HuH-7.5 (cell line): ENCODE measurements around the gene KIF4A.
A peak's percentile ranks its signal among the peaks of the same experiment; 100 is the strongest.

Source experiments
- DNase-seq: peaks from one replicate; pipeline ENCODE4 v3.0.0; 2011; ENCODE audit warnings: low spot score

The KIF4A gene

GRCh38 chrX:70444326-70444945 lies 154.5 kb downstream of the KIF4A start, which contains the start of gene DLG3:
Gene DLG3, plus strand, starts transcription at chrX:70444835. Its CDS starts 367 bp downstream, at chrX:70445202.
- no peak for DNase-seq

- no peak for DNase-seq
Measured at GRCh38 chrX:70444946-70445656, 155.2 kb downstream of the KIF4A start.

- no peak for DNase-seq
Measured at GRCh38 chrX:70445951-70446350, 156.0 kb downstream of the KIF4A start.

- no peak for DNase-seq
Measured at GRCh38 chrX:70446380-70447350, 156.8 kb downstream of the KIF4A start.

DNA sequence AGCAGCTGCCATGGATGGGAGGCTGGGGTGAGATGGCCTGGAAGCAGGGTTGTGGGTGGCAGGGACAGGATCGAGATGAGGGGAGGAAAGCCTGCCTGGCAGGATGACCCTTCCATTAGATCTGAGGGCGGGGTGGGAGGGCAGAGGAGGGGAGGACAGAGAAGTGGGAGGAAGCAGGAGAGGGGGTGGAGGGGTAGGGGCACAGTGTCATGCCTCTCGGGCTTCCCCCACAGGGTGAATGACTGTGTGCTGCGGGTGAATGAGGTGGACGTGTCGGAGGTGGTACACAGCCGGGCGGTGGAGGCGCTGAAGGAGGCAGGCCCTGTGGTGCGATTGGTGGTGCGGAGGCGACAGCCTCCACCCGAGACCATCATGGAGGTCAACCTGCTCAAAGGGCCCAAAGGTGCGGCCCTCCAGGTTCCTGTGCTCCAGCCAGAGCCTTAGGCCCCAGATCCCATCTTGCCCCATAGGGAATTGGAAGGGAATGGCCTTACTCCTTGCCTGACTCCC lies 159.6 kb downstream of the KIF4A start:
- no peak for DNase-seq

- peak; percentile 75 for DNase-seq
Measured at GRCh38 chrX:70452143-70452733, 162.3 kb downstream of the KIF4A start.

DNA sequence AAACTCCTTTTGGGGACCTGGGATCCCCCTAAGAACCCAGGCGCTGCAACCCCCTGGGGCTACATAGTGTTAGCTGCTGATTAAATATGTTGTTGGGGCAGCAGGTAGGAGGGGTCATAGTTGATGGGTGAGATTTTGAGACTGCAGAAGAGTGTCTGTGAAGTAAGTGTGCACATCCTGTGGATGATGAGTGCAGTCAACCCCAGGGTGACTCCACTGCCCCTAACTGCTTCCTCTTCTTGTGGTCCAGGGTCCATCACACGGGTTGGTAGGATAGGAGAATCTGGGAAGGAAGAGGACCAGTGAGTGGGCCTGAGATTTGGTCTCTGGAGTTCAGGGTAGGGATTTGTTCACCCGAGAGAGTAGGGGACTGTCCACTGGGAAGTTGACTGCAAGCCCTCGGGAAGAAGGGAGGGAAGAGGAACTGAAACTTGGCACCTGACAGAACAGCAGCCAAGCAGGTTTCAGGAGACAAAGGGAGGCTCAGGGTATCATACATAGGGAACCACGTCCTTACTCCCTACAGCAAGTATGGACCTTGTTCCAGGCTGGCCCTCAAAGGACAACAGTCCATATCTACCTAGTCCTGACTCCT lies 163.2 kb downstream of the KIF4A start:
- DNase-seq = no peak

GRCh38 chrX:70454441-70455365 lies 164.8 kb downstream of the KIF4A start:
- DNase-seq = peak; percentile 53

- no peak for DNase-seq
Measured at GRCh38 chrX:70455366-70456202, 165.7 kb downstream of the KIF4A start.

GRCh38 chrX:70456256-70456655 lies 166.4 kb downstream of the KIF4A start:
- DNase-seq = no peak

DNA sequence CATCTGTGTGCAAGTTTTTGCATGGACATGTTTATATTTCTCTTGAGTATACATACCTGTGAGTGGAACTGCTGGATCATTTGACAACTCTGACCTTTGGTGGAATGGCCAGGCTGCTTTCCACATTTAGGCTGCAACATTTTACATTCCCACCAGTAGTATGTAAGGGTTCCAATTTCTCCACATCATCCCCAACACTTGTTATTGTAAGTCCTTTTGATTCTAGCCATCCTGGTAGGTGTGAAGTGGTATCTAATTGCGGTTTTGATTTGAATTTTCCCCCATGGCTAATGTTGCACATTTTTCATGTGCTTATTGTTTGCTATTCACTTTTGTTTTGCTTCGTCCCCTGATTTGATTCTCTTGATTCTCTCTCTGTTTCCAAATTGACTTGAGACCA lies 171.1 kb downstream of the KIF4A start:
- DNase-seq = no peak

DNA sequence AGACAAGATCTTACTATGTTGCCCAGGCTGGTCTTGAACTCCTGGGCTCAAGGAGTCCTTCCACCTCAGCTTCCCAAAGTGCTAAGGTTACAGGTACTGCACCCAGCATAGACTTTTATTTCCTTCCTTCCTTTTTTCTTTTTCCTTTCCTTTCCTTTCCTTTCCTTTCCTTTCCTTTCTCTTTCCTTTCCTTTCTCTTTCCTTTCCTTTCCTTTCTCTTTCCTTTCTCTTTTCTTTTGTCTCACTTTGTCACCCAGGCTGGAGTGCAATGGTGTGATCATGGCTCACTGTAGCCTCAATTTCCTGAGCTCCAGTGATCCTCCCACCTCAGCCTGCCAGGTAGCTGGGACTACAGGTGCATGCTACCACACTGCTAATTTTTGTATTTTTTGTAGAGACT lies 174.1 kb downstream of the KIF4A start:
- DNase-seq = no peak

DNA sequence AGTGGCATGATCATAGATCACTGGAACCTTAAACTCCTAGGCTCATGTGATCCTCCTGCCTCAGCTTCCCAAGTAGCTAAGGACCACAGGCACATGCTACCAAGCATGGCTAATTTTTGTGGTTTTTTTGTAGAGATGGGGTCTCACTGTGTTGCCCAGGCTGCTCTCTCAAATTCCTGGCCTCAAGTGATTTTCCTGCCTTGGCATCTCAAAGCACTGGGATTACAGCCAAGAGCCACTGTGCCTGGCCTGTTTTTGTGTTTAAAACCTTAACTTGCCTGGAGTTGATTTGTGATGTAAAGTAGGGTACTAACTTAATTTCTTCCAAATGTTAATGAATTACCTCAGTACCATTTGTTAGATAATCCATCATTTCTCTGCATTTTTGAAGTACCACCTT lies 177.1 kb downstream of the KIF4A start:
- no peak for DNase-seq

- no peak for DNase-seq
Measured at GRCh38 chrX:70468709-70469108, 178.8 kb downstream of the KIF4A start.
